NCI-H2107 treated with DMSO at 0.1 percent for 48 hours (cell line): ENCODE results near the gene SLC38A3.

Experiments used
- DNase-seq: peaks from one replicate; lab custom pipeline; 2025; ENCODE audit not compliant: unreplicated experiment; lab: John Stamatoyannopoulos, UW

SLC38A3 gene

GRCh38 chr3:50204804-50205412 lies at the start of gene SLC38A3:
Gene SLC38A3, plus strand, starts transcription at chr3:50205271. Its CDS starts 8,929 bp downstream, at chr3:50214200.
- no peak for DNase-seq

- DNase-seq, result no peak
Measured at GRCh38 chr3:50155491-50155878, 49.6 kb upstream of the SLC38A3 start.

- DNase-seq, result no peak
Measured at GRCh38 chr3:50155891-50156290, 49.2 kb upstream of the SLC38A3 start.

GRCh38 chr3:50156549-50157493 lies 48.2 kb upstream of the SLC38A3 start:
- DNase-seq, result no peak

GRCh38 chr3:50157827-50158529 lies 47.1 kb upstream of the SLC38A3 start:
- DNase-seq, result no peak

GRCh38 chr3:50158530-50159146 lies 46.4 kb upstream of the SLC38A3 start:
- DNase-seq, result no peak

GRCh38 chr3:50160561-50160983 lies 44.5 kb upstream of the SLC38A3 start:
- DNase-seq, result no peak

- no peak for DNase-seq
Measured at GRCh38 chr3:50161320-50161719, 43.8 kb upstream of the SLC38A3 start.

GRCh38 chr3:50162034-50162883 lies 42.8 kb upstream of the SLC38A3 start:
- no peak for DNase-seq

- DNase-seq, result no peak
Measured at GRCh38 chr3:50163572-50164455, 41.3 kb upstream of the SLC38A3 start.

GRCh38 chr3:50164481-50164880 lies 40.6 kb upstream of the SLC38A3 start:
- no peak for DNase-seq

GRCh38 chr3:50164984-50165909 lies 39.8 kb upstream of the SLC38A3 start:
- DNase-seq, result no peak

- no peak for DNase-seq
Measured at GRCh38 chr3:50165910-50166538, 39.0 kb upstream of the SLC38A3 start.

- DNase-seq, result no peak
Measured at GRCh38 chr3:50166620-50167019, 38.5 kb upstream of the SLC38A3 start.

- DNase-seq, result no peak
Measured at GRCh38 chr3:50167069-50167840, 37.8 kb upstream of the SLC38A3 start.

GRCh38 chr3:50167841-50168209 lies 37.2 kb upstream of the SLC38A3 start:
- DNase-seq, result no peak

GRCh38 chr3:50168388-50168787 lies 36.7 kb upstream of the SLC38A3 start:
- DNase-seq, result no peak
